Stimulated activated CD4-positive, alpha-beta T cell treated with anti-CD3 and anti-CD28 coated beads, Interleukin-2, amount 100 ng/mL, for 4 hours (primary cell): ENCODE results near the gene ZG16.
"Not testable (repeated sequence)": the region's sequence is repeated elsewhere in the genome, so short reads cannot be mapped to it uniquely, and the experiment has no call there.

Source experiments
- DNase-seq: peaks from one replicate; pipeline ENCODE4 v3.0.0-alpha.2; 2020; ENCODE audit warnings: low read depth

ZG16 gene

GRCh38 chr16:29748760-29749149 lies 29.3 kb upstream of the ZG16 start:
- DNase-seq: not testable (repeated sequence)

GRCh38 chr16:29753516-29753915 lies 24.5 kb upstream of the ZG16 start:
- DNase-seq: no peak

GRCh38 chr16:29756654-29757053 lies 21.4 kb upstream of the ZG16 start:
- no peak for DNase-seq

GRCh38 chr16:29757086-29757485 lies 21.0 kb upstream of the ZG16 start:
- not testable (repeated sequence) for DNase-seq

GRCh38 chr16:29757950-29758466 lies 20.0 kb upstream of the ZG16 start:
- DNase-seq: no peak

- DNase-seq: no peak
Observed at GRCh38 chr16:29760567-29761279, 17.3 kb upstream of the ZG16 start.

- not testable (repeated sequence) for DNase-seq
Observed at GRCh38 chr16:29761280-29761651, 16.8 kb upstream of the ZG16 start.

- DNase-seq: no peak
Observed at GRCh38 chr16:29761882-29762281, 16.2 kb upstream of the ZG16 start.

- DNase-seq: no peak
Observed at GRCh38 chr16:29763326-29763725, 14.7 kb upstream of the ZG16 start.

GRCh38 chr16:29765167-29766032 lies 12.7 kb upstream of the ZG16 start:
- DNase-seq: no peak

GRCh38 chr16:29766571-29766970 lies 11.5 kb upstream of the ZG16 start:
- DNase-seq: no peak

GRCh38 chr16:29767062-29767461 lies 11.0 kb upstream of the ZG16 start:
- no peak for DNase-seq

- no peak for DNase-seq
Observed at GRCh38 chr16:29769507-29769906, 8.5 kb upstream of the ZG16 start.

- DNase-seq: no peak
Observed at GRCh38 chr16:29770250-29770929, 7.7 kb upstream of the ZG16 start.

GRCh38 chr16:29772330-29772729 lies 5.7 kb upstream of the ZG16 start:
- not testable (repeated sequence) for DNase-seq

GRCh38 chr16:29774730-29775129 lies 3.3 kb upstream of the ZG16 start:
- no peak for DNase-seq

- no peak for DNase-seq
Observed at GRCh38 chr16:29775742-29776408, 2.2 kb upstream of the ZG16 start.

- no peak for DNase-seq
Observed at GRCh38 chr16:29779474-29779873, 1.4 kb downstream of the ZG16 start.

- not testable (repeated sequence) for DNase-seq
Observed at GRCh38 chr16:29783094-29783953, 5.3 kb downstream of the ZG16 start.

- no peak for DNase-seq
Observed at GRCh38 chr16:29784157-29784556, 6.1 kb downstream of the ZG16 start.

GRCh38 chr16:29784901-29785500 lies 6.9 kb downstream of the ZG16 start:
- peak; percentile 63 for DNase-seq
